Thyroid gland (tissue), 4 donors: ENCODE results near the gene TRIM17. TPM values are rescaled to one million over a fixed set of nuclear protein-coding genes. Genes with fewer than 3 reads are reported as not detected.

ENCODE experiments used
- DNase-seq, 2 donors: peaks; one replicate each; pipeline ENCODE4 v3.0.0-alpha.2; 2019
- H3K27ac ChIP-seq, 3 donors: fragments of 200-600 bp; sonication (generic); 1 replicate in 2 of 3; 2 replicates in 1 of 3; pipeline ENCODE4 v1.5.1; 2016 to 2019; ENCODE audit warnings: mild to moderate bottlenecking in 1 of 3, moderate library complexity in 1 of 3
- H3K27me3 ChIP-seq: fragments of 200-600 bp; sonication (generic); one replicate; pipeline ENCODE4 v1.5.1; 2019
- H3K36me3 ChIP-seq, 2 donors: fragments of 200-600 bp; sonication (generic); one replicate each; pipeline ENCODE4 v1.5.1; 2016 to 2019
- H3K4me1 ChIP-seq, 2 donors: fragments of 200-600 bp; sonication (generic); one replicate each; pipeline ENCODE4 v1.5.1; 2017 to 2019
- H3K4me3 ChIP-seq, 3 donors: fragments of 200-600 bp; sonication (generic); replicated peaks in 1 of 3; 1 replicate in 2 of 3; 2 replicates in 1 of 3; pipeline ENCODE4 v1.5.1; 2016; ENCODE audit warnings: mild to moderate bottlenecking in 1 of 3
- H3K9me3 ChIP-seq: fragments of 200-600 bp; sonication (generic); one replicate; pipeline ENCODE4 v1.5.1; 2017
- CTCF ChIP-seq, 6 experiments: fragments of 200-600 bp in 3 of 6; fragments of 450-650 bp in 3 of 6; sonication (generic) in 3 of 6; IDR thresholded peaks; one replicate each; pipeline ENCODE4 v1.5.1; 2016 to 2019; ENCODE audit warnings: antibody characterized with exemption in 6 of 6, mild to moderate bottlenecking in 2 of 6, inconsistent platforms in 1 of 6, moderate library complexity in 1 of 6
- POLR2A ChIP-seq, 2 donors: fragments of 450-650 bp; IDR thresholded peaks; one replicate each; pipeline ENCODE4 v1.6.1; 2017; ENCODE audit warnings: antibody characterized with exemption in 2 of 2, mild to moderate bottlenecking in 2 of 2, moderate library complexity in 1 of 2
- WGBS, 2 donors: methylation state at CpG; one replicate each; pipeline ENCODE4 v1.1.5; 2017; 5-methylcytosine and 5-hydroxymethylcytosine counted together
- intact Hi-C: fragments of 100-400 bp; cut with DNase I; formaldehyde crosslinking; loops from one replicate; pipeline ENCODE4 v1.15.1; 2023
- microRNA-seq: library from miRNA; unstranded; fragments of <30 nt; microRNA quantifications from one replicate; pipeline ENCODE4, GENCODE V29; 2016
- small RNA-seq: library from RNA; depleted of rRNA; stranded (forward); fragments of <200 nt; gene quantifications from one replicate; pipeline ENCODE3, GENCODE V24; 2016
- total RNA-seq, 4 donors: library from RNA; depleted of rRNA; stranded (reverse); fragments of >200 nt; gene quantifications; one replicate each; pipeline ENCODE4 v1.2.3, GENCODE V29; 2016

Gene TRIM17
- total RNA-seq, 4 donors from 2014 or later: 1.3 to 2.8 (median 2.8) TPM; not detected in 1

GRCh38 chr1:228358764-228359612 is 57.7 kb downstream of the TRIM17 start:
- Histone ChIP-seq H3K4me1 (no peaks in the 10 kb centered on the region), H3K36me3 (no peaks in the 10 kb centered on the region), H3K27me3 (no peaks in the 10 kb centered on the region), H3K9me3 (no peaks in the 10 kb centered on the region), H3K27ac (no peak overlapping the region), H3K4me3 (no peak overlapping the region)
- WGBS, 2 donors: 83 to 90% methylated on average over 18 to 19 of the region's 19 CpGs
- no peak for DNase-seq
- TF ChIP-seq CTCF (IDR thresholded peaks at IDR 0.05) (no peak), POLR2A (IDR thresholded peaks at IDR 0.05) (no peak)
- intact Hi-C loops: no loop called here

GRCh38 chr1:228358039-228358763 is 58.5 kb downstream of the TRIM17 start:
- Histone ChIP-seq H3K36me3 (no peaks in the 10 kb centered on the region), H3K27me3 (no peaks in the 10 kb centered on the region), H3K4me1 (no peaks in the 10 kb centered on the region), H3K9me3 (no peaks in the 10 kb centered on the region), H3K4me3 (no peak overlapping the region), H3K27ac (no peak overlapping the region)
- intact Hi-C loops: no loop called here
- no peak for TF ChIP-seq POLR2A (IDR thresholded peaks at IDR 0.05)
- no peak for TF ChIP-seq CTCF (IDR thresholded peaks at IDR 0.05)
- DNase-seq: no peak
- WGBS, 2 donors: 69 to 72% methylated on average over 4 of the region's 4 CpGs

Small RNA genes within 50 kb of the gene (microRNA-seq; reads per million reads assigned to microRNA genes)
- gene MIR4666A (not detected), gene MIR6742 (not detected)

Small RNA genes within 50 kb of the gene (small RNA-seq; reads per million reads assigned to genes)
- not detected for gene MIR4666A

Other genes with a start within 250 kb of the TRIM17 start
- gene OBSCN, start 208.8 kb downstream of the TRIM17 start, total RNA-seq: 10 to 100 TPM; 24.0 to 35.1 (median 31.5) TPM
- gene TRIM11, start 10.0 kb downstream of the TRIM17 start, total RNA-seq: 10 to 100 TPM; 19.3 to 35.9 (median 24.7) TPM
- gene RNF187, start 70.5 kb upstream of the TRIM17 start, total RNA-seq: 100 to 1,000 TPM in 2 of 4 donors, 10 to 100 TPM in 2; 34.8 to 204 (median 98.4) TPM